GOT3 (cell line): ENCODE data around the gene OTOF.

ENCODE experiments used
- DNase-seq: peaks from one replicate; lab custom pipeline; 2025; ENCODE audit warnings: mixed read lengths; lab: John Stamatoyannopoulos, UW

OTOF gene

DNA sequence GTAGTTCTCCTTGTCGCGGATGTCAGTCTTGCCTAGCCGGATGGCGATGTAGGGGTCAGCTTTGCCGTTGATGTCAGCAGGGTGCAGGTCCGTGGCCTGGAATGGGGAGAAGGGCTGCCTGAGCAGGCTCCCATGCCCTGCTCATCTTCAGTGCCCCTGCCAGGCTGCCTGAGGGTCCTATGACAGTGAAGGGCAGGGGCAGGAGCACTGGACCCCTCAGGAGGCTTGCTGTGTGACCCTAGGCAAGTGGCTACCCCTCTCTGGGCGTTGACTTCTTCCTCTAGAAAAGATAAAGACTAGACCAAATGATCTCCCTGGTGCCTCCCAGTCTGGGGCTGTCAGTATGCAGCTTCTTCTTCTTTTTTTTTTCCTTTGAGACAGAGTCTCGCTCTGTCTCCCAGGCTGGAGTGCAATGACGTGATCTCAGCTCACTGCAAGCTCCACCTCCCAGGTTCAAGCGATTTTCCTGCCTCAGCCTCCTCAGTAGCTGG lies 11.9 kb downstream of the OTOF start:
- no peak for DNase-seq

DNA sequence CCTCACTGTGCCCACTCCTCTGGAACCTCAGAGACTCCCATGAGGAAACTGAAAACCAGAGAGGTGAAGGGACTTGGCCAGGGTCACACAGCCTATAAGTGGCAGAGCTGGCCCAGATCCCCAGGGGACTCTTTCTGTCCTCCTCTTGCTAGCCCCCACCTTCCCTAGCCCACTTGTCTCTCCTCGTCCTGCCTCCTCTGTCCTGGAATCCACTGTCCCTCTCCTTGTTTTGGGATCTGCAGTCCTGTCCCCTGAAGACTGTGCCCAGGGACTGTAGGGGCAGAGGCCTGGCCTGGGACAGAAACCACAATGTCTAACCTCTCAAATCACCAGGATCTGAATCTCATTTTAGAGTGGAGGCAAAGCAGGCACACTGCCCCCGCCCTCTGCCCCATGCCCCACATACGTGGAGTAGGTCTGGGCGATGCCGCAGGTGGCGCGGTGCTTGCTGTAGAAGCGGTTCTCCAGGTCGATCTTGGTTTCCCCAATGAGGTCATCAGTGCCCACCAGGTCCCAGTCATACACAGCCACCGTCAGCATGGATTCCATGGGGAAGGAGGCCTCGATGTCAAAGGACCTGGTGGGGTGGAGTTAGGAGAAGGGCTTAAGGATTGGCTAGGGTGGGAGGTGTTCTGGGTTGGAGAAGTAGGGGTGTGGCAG lies 12.5 kb downstream of the OTOF start:
- no peak for DNase-seq

DNA sequence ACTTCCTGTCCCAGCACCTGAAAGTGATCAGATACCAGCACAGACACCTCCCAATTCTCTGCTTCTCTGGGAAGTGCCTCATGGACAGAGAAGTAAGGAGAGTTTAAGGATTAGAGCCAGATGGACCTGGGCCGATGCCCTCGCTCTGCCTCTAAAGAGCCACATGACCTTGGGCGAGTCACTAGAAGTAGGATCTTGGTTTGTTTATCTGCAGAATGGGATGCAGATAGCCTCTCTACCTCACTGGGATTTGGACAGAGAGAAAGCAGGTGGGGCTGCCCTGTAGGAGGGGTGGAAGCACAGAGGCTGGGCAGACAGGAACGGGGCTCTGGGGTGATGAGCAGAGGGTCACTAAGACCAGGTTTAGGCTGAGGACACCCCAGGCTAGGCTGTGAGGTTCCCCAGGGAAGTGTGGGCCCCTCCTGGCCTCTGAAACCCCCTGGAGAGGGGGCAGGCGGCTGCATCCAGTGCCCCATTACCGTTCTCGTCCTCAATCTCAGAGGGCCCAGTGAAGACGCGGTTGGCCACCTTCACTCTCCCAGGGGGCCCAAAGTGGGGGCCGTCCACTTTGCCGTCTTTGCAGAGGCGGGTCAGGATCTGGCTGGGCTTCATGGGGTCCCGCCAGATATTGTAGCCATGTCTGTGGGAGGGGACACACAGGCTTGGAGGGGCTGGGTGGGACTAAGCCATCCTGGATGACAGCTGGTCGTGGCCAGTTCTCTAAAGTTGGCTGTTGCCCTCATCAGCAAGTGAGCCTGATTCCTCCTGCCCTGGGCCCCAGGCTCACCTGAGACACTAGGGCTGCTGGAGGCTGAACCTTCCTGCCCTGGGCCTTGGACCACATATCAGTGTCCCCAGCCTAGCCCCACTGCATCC lies 13.3 kb downstream of the OTOF start:
- DNase-seq, result no peak

DNA sequence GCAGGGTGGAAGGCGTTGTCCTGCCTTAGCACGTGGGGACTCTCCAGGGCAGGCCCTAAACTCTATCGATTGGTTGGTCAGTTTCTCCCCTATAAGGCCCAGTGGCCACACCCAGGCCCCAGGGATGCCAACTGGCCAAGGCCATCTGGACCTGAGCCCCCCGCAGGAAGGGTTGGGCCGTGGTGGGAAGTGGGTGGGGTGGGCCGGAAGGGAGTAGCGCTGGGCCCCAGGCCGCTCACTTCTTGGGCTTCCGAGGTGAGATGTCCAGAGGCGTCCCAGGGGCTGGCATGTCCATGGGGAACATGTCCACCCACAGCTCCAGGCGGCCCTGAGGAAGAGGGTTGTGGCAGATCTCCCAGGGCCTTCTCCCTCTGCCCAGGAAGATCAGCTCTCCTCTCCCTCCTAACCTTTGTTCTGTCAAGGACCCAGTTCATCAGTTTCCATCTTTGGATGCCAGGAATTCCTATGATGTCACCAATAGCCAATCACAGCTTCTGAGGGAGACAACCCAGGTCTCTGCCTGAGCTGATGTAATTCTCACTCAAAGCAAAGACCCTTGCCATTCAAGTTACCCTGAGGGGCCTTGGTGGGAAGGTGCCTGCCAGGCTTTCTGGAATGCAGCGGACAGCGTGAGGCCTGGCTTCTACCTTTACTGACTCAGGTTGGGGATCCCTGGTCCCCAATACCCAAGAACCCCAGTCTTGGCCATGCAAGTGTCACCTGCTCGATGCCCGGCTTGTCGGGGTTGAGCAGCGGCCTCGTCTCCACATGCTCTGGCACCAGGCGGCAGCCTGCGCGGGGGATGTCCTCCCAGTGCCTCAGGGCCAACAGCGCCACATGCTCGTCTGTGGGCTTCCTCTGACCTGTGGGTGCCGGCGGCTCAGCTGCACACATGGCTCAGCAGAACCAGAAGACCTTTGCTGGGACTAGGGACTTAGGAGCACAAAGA lies 14.4 kb downstream of the OTOF start:
- no peak for DNase-seq

DNA sequence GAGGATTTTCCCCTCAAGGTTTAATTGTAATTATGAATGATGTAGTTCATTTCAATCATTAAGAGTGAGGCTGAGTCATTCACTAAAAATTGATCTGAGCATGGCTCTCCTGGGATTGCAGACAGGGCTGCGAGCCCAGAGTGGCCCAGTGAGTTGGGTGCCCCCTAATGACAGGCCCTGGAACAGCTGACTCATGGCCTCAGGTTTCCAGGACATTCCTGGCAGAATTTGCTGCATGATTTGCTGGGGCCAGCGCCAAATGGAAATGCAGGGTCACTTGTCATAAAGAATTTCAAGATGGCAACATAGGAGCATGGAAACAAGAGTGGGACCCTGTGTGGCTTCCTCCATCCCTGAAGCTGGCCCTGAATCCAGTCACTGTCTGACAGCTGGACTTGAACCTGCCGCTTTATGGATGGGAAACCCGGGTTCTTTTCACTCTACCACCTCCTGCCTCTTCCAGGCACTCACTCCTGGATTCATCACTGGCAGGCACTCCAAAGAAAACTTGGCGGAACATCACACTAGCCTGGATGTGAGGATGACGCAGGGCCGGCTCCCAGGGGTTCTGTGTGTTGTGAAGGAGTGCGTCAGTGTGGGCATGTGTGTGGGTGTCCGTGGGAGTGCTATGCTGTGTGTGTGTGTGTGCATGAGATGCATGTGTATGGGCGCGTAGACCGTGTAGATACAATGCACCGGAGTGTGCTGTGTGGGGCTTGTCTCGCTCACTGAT lies 15.2 kb downstream of the OTOF start:
- DNase-seq, result no peak

DNA sequence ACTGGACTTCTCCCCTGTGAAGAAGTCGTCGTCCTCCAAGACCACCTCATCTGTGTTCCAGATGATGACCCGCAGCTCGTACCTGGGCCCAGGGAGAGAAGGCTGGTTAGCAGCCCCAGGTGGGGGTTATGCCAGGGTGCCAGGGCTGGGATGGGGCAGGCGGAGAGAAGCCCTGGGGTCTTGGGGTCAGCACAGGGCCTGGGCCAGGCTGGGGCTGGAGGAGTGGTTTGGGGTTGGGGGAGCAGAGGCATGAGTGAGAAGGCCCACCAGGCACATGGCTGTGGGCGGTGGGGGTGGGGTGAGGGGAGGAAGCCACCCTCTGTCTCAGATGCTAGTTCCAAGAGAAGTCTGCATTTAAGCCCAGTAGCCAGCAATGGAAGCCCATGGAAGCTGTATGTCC lies 15.8 kb downstream of the OTOF start:
- no peak for DNase-seq

DNA sequence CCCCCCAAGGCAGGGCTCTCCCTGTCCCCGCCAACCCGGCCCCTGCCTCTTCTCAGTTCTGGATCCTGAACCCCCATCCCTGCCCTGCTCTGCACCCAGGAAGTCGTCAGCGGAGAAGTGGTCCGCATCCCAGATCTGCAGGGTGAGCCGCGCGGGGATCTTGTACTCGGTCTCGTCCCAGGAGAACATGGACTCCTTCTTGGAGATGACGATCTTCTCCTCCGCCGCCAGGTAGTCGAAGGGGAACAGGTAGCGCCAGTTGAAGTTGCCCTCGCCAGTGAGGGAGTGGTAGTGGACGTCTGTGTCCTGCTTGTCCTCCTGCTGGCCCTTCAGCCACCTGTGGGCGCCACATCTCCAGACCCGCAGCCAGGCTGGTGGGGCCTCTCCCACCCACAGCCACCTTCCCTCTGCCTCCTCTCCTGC lies 16.3 kb downstream of the OTOF start:
- DNase-seq, result no peak

DNA sequence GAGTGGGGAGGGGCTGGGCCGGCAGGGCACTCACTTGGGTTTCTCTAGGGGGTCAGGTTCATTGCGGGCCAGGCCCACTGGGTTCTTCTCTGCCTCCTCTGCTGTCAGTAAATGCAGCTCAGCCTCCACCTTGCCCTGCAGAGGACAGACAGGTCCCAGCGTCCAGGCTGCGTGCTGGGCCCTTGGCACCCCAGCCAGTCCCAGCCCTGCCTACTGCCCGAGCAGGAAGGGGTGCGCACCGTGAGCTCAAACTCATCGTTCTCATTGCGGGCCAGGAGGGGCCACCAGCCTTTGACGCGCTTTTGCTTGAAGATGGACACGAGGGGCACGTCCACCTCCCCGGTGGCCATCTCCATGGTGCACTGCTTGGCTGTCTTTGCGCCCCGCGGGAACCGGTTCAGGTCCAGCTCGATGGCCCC lies 17.3 kb downstream of the OTOF start:
- no peak for DNase-seq

DNA sequence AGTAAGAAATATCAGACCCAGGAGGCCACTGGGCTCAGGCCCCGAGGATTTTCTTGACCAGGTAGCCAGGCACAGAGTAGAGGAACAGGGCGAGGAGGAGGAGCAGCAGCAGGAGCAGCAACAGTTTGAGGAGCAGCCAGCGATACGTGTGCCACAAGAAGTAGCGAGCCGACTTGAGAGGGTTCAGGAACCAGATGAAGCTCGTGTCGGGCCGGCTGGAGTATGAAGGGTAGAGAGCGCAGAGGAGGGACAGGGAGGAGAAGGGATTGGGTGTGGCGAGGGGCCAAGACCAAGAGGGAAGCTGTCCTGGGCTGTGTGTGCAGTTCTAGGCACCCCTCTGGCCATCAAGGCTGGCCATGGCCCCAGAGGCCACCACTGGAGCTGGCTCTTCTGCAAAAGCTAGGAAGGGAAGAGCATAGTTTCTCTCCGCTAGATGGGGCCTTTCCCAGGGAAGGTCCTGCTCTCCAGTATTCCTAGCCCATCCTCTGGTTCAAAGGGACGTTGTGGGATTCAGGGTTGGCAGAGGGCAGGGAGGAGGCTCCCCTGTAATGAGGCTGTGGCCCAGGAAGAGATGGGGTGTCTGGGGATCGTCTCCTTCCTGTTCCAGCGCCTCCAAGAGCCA lies 17.8 kb downstream of the OTOF start:
- no peak for DNase-seq

DNA sequence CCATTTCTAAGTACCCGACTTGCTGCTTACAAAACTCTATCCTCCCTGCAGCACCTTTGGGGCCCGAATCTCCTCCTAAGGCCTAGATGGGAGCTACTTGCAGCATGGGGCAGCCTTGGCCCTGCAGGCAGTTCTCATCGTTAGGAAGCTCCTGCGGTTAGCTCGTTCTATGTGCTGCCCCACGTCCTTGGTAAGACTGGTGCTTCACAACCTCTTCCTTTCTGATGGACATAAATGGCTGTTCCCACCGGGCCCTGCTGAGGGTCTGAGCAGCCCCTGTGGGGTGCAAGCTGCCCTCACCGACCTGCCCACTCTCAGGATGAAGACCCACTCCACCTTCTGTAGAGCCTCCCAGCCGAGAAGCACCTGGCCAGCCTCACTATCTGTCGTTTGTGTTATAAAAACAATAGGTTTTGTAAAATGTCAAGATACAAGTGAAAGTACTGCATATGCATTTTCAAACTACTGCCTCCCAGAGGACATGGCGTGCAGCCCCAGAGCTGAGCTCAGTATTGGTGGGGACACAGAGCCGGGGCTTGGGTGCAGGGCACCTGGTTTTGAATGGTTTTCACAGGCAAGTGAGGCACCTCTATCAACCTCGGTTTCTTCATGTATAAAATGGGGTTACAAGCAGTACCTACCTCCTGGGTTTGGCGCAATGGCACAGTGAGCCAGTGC lies 19.4 kb downstream of the OTOF start:
- DNase-seq, result no peak

DNA sequence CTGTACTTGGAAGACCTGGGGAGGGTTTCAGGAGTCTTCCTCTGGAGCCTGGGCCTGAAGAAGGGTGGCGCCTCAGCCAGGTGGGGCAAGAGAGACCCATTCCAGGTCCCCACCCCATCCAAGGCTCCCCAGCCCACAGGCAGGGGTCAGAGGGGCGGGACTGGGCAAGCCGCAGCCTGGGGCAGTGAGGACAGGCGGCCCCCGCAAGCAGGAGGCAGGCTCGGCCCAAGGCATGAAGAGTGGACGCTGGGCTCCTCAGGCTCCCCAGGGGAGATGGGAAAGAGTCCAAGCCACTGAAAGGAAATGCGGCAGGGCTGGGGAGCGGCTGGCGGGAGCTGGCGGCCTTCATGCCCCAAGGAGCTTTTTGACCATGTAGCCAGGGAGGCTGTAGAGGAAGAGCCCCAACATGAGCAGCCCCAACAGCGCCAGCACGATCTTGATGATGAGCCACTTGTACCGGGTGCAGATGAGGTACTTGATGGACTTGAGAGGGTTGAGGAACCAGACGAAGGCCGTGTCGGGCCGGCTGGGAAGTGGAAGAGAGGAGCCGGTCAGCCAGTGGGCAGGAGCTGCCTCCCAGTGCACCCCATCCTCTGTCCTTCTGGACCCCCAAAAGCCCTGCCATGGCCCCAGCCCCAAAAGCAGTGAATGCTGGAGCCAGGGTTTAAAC lies 20.1 kb downstream of the OTOF start:
- DNase-seq, result no peak

DNA sequence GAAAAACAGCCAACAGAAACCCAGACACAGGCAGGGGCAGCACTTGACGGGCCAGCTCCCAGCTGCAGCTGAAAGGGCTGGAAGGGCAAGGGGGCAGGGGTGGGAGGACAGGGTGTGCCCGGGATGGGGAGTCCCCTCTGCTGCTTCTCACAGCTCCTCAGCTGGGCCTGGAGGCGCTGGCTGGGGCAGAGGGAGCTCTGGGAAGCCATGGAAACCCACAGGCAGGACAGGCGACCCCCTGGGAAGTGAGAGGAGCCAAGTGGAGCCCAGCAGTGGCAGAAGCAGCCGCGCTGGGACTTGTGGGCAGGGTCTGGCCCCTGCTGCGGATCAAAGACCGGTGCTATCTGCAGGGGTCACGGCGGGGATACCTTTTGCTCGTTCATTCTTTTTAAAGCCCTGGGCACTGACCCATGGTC lies 20.7 kb downstream of the OTOF start:
- DNase-seq, result no peak

DNA sequence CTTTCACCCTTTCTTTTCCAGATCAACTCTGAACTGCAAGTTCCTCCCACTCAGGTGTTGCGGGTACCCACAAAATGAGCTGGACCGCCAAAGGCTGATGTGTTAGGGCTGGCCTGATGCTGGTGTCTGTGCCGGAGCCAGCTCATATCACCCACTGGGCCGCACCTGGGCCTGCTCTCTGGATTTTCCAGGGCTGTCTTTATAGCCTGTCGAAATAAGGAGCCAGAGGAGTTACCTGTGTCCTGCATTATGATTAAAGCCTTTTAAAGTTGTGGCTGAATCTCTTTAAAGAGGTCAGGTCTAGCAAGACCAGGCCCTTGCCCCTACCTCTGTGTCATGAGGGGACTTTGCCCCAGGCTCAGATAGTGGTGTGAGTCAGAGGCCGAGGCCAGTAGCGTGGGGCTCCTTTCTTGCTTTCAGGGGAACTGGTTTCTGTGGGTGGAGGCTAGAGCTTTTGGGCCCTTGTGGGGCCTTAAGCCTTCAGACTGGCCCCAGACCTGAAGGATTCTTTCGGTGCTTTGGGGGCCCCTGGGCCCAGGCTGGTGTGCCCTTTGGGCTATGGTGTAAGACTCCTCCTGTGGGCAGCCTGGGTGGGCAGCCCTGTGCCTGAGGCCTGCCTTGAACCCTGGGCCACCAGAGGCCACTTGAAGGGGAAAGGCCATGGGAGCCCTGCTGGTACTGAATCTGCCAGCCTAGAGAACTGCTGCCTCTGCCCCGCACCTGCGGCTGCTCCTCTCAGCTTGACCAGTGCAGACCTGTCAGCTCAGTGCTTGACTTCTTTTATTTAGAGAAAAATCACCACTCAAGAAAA lies 21.3 kb downstream of the OTOF start:
- no peak for DNase-seq

DNA sequence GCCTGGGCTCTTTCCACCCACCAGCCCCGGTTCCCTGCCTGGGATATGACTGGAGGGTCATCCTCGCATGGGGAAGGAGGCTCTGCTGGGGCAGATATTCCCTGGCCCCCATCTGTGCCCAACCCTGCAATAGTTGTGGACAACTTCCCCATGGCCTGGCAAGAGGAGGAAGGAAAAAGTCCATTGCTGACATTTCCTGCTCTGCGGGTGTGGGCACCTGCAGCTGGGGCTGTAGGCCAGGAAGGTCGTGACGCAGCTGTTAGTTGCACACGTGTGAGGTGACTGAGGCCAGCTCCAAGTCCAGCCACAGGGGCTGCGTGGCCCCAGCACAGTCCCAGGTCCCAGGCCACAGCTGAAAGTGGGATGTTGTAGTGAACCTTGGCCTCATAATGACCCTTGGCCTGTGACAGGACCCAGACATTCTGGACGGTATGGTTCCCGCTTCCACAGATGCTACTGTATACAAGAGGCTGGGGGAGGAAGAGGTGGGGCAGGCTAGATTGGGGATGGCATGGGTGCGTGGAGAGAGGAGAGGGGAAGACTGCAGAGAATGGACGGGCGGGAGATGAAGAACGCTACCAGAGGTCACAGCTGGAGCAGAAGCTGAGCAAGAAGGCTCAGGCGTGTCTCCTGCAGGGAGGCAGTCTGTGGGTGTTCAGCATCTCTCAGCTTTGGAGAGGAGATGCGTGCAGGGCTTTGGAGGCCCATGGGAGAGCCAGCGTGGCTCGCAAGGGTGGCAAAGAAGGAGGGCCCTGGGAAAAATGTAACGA lies 22.1 kb downstream of the OTOF start:
- no peak for DNase-seq

DNA sequence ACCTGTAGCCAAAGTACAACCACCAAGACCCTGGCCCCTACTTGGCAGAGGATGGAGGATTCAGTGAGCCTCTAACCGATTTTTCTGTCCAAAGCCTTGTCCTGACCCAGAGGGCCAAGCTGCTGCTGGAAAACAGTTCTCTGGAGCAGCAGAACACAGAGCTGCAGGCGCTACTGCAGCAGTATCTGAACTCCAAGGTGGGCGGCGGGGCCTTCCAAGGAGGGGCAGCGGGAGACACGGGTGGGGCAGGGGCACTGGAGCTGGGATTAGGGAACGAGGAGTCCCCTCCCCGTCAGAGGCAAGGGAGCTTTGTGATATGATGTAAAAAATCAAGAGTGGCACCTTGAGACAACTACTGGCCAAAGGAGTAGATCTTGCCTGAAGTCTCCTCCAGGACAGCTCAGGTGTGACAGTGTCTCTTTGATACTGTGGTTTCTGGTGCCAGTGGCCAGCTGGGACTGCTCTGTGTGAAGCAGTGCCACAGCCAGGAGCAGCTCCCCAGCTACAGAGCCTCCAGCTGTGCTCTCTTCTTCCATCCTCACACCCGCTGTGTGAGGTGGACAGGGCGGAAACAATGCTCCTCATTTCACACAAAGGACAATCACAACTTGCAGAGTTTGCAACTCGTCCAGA lies 22.8 kb downstream of the OTOF start:
- no peak for DNase-seq

DNA sequence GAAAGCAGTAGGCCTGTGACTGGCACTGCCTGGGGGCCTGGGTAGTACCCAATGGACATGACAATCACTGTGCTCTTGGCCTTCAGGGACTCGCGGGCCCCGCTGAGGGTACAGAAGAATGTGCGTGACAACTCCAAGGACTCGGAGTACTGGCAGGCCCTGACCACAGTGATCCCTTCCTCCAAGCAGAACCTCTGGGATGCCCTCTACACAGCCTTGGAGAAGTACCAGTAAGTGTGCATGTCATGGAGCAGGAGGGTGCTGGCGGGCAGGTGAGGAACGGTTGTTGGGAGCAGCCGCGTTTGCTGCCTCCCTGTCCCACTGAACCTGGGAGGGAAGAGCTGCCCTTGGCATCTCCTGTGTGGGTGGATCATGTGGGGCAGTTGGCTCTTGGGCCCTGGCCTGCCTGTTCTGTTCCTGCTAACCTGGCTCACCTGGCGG lies 23.3 kb downstream of the OTOF start:
- DNase-seq, result no peak

DNA sequence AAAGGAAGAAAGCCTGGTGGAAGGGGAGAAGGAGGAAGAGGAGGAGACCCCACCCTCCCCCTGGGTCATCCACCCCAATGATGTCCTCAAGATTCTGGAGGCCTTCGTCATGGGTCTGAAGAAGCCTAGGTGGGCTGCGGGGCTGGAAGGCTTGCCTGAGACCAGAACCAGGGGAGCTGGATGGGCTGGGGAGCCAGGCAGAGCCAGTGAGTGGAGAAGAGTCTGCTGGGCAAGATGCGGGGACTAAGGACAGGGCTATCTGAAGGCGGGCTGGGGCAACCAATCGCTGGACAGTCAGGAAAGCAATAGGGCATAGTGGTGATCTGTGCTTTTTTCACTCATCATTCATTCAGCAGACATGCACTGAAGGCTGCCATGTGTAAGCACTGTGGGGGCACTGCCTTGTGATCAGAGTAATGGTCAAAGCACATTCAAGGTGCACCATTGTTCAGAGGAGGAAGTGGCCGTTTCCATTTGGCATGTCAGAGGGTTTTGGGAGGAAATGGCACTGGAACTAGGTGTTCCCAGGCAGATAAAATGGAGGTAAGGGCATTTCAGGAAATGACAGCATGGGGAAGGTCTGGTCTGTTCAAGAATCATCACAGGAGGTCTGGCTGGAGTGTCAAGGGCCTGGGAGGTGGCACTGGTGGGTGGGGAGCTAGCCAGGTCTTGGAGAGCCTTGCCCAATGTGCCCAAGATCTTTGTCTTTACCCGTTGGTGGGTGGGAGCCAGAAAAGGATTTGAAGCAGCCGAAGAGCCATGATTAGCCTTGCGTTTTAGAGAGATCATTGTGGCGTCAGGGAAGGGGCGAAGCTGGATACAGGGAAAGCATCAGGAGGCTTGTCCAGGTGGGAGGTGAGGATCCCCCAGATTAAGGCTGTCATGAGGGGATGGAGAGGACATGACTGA lies 24.2 kb downstream of the OTOF start:
- DNase-seq, result no peak
